ENCODE data around the gene RPL3. TPM values are rescaled to one million over a fixed set of nuclear protein-coding genes. Genes with fewer than 3 reads are reported as not detected.
A peak's percentile ranks its signal among the peaks of the same experiment; 100 is the strongest.
"Not testable (repeated sequence)": the region's sequence is repeated elsewhere in the genome, so short reads cannot be mapped to it uniquely, and the experiment has no call there.

Gene RPL3
- total and polyA plus RNA-seq, 9 donors, result 1,838 to 3,798 (median 3,309) TPM

DNA sequence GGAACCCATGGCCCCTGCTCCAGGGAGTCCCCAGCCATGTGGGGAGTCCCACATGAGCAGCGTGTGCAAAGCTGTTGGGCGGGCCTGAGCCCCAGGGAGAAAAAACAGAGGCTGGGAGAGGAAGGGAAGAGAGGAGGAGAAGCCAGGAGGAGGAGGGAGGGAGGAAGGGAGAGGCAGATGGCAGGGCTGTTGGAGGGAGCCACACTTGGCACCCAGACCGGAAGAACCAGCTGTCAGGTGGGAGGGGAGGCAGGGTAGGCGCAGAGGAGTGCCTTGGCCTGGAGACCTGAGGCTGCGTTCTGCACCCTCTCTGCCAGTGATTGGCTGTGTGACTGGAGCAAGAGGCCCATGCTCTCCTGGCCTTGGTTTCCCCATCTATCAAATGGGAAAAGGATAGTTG, 37.0 kb upstream of the RPL3 start:
- 68% methylated on average over 3 of the region's 5 CpGs for WGBS (ENCODE audit: insufficient coverage)
- peaks cover 9% of the 10 kb centered on the region for H3K4me1 ChIP-seq (ENCODE audit: control insufficient read depth, insufficient read depth, low read length)
- peaks cover 5% of the 10 kb centered on the region for H3K36me3 ChIP-seq (ENCODE audit: control insufficient read depth, insufficient read depth, low read length)
- H3K9me3 ChIP-seq (replicated peaks; ENCODE audit: control insufficient read depth, low read depth, low read length), result no peaks in the 10 kb centered on the region
- DNase-seq, result peak; percentile 57
- no peak overlapping the region for H3K4me3 ChIP-seq (ENCODE audit: low read length)
- H3K27ac ChIP-seq (ENCODE audit: low read length), result no peak overlapping the region
- H3K27me3 ChIP-seq (ENCODE audit: control insufficient read depth, insufficient read depth, low read length), result no peaks in the 10 kb centered on the region

DNA sequence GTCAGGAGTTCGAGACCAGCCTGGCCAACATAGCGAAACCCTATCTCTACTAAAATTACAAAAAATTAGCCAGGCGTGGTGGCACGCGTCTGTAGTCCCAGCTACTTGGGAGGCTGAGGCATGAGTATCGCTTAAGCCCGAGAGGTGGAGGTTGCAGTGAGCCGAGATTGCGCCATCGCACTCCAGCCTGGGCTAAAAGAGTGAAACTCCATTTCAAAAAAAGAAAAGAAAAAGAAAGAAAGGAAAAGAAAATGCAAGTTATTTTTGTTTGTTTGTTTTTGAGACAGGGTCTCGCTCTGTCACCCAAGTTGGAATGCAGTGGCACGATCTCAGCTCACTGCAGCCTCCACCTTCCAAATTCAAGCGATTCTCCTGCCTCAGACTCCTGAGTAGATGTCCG, 36.4 kb upstream of the RPL3 start:
- DNase-seq; H3K9me3 ChIP-seq (replicated peaks; ENCODE audit: control insufficient read depth, low read depth, low read length); H3K4me3 ChIP-seq (ENCODE audit: low read length); H3K27me3 ChIP-seq (ENCODE audit: control insufficient read depth, insufficient read depth, low read length); H3K27ac ChIP-seq (ENCODE audit: low read length); H3K36me3 ChIP-seq (ENCODE audit: control insufficient read depth, insufficient read depth, low read length): not testable (repeated sequence)
- H3K4me1 ChIP-seq (ENCODE audit: control insufficient read depth, insufficient read depth, low read length), result peaks cover 16% of the 10 kb centered on the region
- 92% methylated on average over 5 of the region's 14 CpGs for WGBS (ENCODE audit: insufficient coverage)

- no peak for DNase-seq
- WGBS (ENCODE audit: insufficient coverage), result 84% methylated on average over 5 of the region's 12 CpGs
- no peak overlapping the region for H3K27ac ChIP-seq (ENCODE audit: low read length)
Observed at GRCh38 chr22:39355080-39355479, 35.7 kb upstream of the RPL3 start.

DNA sequence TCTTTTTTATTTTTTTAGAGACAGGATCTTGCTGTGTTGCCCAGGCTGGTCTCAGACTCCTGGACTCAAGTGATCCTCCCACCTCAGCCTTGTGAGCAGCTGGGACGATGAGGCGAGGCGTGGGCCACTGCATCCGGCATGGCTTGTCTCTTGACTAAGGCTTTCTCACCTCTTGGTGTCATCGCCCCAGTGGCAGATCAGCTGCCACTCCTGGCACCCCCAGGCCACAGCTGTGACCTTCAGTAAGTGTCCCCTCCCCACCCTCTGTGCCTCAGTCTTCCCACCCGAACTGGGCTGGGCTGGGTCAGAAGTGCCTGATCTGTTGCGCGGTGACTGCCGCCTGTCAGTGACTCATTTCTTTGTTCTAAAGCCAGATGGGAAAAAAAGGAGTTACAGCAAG, 33.9 kb upstream of the RPL3 start:
- H3K4me1 ChIP-seq (ENCODE audit: control insufficient read depth, insufficient read depth, low read length), result peaks cover 29% of the 10 kb centered on the region
- DNase-seq, result no peak
- no peak overlapping the region for H3K4me3 ChIP-seq (ENCODE audit: low read length)
- H3K27ac ChIP-seq (ENCODE audit: low read length), result no peak overlapping the region
- 74% methylated on average over 5 of the region's 9 CpGs for WGBS (ENCODE audit: insufficient coverage)
- no peaks in the 10 kb centered on the region for H3K27me3 ChIP-seq (ENCODE audit: control insufficient read depth, insufficient read depth, low read length)
- no peaks in the 10 kb centered on the region for H3K9me3 ChIP-seq (replicated peaks; ENCODE audit: control insufficient read depth, low read depth, low read length)
- H3K36me3 ChIP-seq (ENCODE audit: control insufficient read depth, insufficient read depth, low read length), result no peaks in the 10 kb centered on the region

More at GRCh38 chr22:39355080-39355479, 35.7 kb upstream of the RPL3 start:
- H3K27me3 ChIP-seq (ENCODE audit: control insufficient read depth, insufficient read depth, low read length), result no peaks in the 10 kb centered on the region
- H3K4me1 ChIP-seq (ENCODE audit: control insufficient read depth, insufficient read depth, low read length), result peaks cover 22% of the 10 kb centered on the region
- H3K4me3 ChIP-seq (ENCODE audit: low read length), result no peak overlapping the region
- H3K9me3 ChIP-seq (replicated peaks; ENCODE audit: control insufficient read depth, low read depth, low read length), result no peaks in the 10 kb centered on the region
- H3K36me3 ChIP-seq (ENCODE audit: control insufficient read depth, insufficient read depth, low read length), result peaks cover 5% of the 10 kb centered on the region

- Histone ChIP-seq H3K9me3 (replicated peaks; ENCODE audit: control insufficient read depth, low read depth, low read length) (no peaks in the 10 kb centered on the region), H3K4me3 (ENCODE audit: low read length) (no peak overlapping the region), H3K27ac (ENCODE audit: low read length) (no peak overlapping the region), H3K27me3 (ENCODE audit: control insufficient read depth, insufficient read depth, low read length) (no peaks in the 10 kb centered on the region), H3K36me3 (ENCODE audit: control insufficient read depth, insufficient read depth, low read length) (no peaks in the 10 kb centered on the region), H3K4me1 (ENCODE audit: control insufficient read depth, insufficient read depth, low read length) (peaks cover 29% of the 10 kb centered on the region)
- WGBS (ENCODE audit: insufficient coverage), result 69% methylated on average over 6 of the region's 7 CpGs
- no peak for DNase-seq
Observed at GRCh38 chr22:39352306-39352891, 33.0 kb upstream of the RPL3 start.

DNA sequence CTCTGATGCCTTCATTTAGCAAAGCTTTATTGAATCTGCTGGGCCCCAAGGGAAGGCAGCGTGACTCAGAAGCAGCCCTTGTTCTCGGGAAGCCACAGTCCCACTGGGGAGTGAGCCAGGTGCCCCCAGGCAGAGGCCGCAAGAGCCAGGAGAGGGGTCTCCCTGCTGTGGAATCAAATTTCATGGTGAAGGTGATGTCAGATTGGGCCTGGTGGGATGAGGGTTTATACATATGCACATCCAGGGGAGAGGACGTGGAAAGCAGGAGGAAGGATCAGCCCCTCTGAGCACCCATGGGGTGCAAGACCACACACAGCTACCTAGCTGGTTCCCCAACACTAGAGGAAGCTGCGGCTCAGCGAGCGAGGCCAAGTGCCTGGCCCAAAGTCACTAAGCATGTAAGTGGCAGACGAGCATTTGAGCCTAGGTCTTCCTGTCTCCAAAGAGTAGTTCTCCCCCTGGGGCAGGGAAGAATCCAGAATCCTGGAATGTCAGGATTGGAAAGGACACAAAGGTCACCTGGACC, 32.3 kb upstream of the RPL3 start:
- H3K9me3 ChIP-seq (replicated peaks; ENCODE audit: control insufficient read depth, low read depth, low read length), result no peaks in the 10 kb centered on the region
- H3K27me3 ChIP-seq (ENCODE audit: control insufficient read depth, insufficient read depth, low read length), result no peaks in the 10 kb centered on the region
- no peaks in the 10 kb centered on the region for H3K36me3 ChIP-seq (ENCODE audit: control insufficient read depth, insufficient read depth, low read length)
- peaks cover 29% of the 10 kb centered on the region for H3K4me1 ChIP-seq (ENCODE audit: control insufficient read depth, insufficient read depth, low read length)
- no peak overlapping the region for H3K27ac ChIP-seq (ENCODE audit: low read length)
- H3K4me3 ChIP-seq (ENCODE audit: low read length), result no peak overlapping the region
- DNase-seq, result no peak
- 38% methylated on average over 8 of the region's 8 CpGs for WGBS (ENCODE audit: insufficient coverage)

DNA sequence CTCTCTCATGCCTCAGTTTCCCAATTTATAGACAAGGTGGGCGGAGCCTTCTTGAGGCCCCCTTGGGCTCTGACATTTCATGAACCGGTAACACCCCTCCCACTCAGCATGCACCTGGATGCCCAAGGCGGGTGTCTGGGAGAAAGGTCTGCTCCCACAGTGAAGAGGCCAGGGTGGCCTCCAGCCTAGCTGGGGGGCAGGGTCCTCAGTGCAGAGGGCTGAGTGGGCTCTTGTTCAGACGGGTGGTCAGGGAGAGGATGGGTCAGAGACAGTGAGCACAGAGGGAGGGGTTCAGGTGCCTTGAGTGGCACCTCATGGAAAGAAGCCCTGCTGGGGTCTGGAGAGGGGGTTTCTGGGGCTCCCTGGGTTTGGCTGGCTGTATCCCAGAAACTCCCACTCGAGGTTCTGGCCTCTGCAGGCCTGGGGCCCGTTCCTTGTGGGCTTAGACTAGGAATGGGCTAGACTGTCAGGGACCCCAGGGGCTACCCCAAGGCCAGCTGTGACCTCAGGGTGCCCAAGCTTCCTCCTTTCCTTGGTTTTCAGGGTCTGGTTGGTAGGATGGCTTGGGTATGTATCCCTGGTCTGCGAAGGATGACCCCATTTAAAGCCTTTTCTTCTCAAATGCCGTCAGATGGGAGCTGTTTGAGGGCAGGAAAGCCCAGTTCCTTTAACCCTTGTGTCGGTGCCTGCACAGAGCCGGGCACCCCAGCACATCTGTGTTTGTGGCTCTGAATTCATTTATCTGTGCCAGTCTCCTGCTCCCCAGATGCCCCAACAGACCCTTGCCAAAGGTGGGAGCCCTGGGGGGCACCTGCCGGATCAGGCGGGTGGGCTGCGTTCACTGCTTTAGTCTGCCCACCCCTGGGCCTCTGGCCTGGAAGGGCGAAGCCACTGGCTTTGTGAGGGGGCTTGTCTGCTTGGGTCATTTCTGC, 31.6 kb upstream of the RPL3 start:
- Histone ChIP-seq H3K27me3 (ENCODE audit: control insufficient read depth, insufficient read depth, low read length) (no peaks in the 10 kb centered on the region), H3K27ac (ENCODE audit: low read length) (peak overlapping the region; percentile 29), H3K9me3 (replicated peaks; ENCODE audit: control insufficient read depth, low read depth, low read length) (no peaks in the 10 kb centered on the region), H3K4me3 (ENCODE audit: low read length) (peak overlapping the region; percentile 74), H3K4me1 (ENCODE audit: control insufficient read depth, insufficient read depth, low read length) (peaks cover 26% of the 10 kb centered on the region), H3K36me3 (ENCODE audit: control insufficient read depth, insufficient read depth, low read length) (no peaks in the 10 kb centered on the region)
- 44% methylated on average over 6 of the region's 14 CpGs for WGBS (ENCODE audit: insufficient coverage)
- no peak for DNase-seq

DNA sequence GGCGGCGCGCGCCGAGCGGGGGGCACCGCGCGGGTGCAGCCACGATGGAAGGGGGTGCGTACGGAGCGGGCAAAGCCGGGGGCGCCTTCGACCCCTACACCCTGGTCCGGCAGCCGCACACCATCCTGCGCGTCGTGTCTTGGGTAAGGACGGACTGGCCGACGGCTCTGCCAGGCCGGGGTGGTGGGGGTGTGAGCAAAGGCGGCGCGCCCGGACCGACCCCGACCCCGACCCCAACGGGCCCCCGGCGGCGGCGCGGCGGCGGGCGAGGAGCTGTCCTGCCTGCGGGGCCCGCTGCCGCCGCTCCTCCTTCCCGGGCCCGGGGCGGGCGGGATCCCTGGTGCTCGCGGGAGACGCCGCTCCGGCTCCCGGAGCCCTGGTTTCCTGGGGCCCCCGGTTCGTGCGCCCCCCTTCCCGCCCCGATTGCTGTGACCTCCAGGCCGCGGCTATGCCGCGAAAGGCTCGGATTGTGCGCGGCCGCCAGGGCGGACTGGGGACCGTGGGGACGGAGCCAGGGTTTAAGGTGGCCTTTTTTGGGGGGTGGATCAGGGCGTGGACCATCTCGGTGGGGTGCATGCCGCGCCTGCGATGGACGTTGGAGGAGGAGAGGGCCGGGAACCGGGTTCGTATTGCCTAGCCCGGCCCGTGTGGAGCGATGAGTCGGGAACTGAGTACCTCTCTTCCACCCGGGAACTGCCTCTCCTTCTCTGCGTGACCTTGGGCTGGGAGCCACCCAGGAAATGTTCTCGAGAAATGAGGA, 30.7 kb upstream of the RPL3 start, which contains the start of gene SYNGR1:
SYNGR1 (plus strand) TSS at position 25 of the 760 bp plus-strand sequence; CDS start at position 45, 20 bp downstream.
- Histone ChIP-seq H3K36me3 (ENCODE audit: control insufficient read depth, insufficient read depth, low read length) (no peaks in the 10 kb centered on the region), H3K9me3 (replicated peaks; ENCODE audit: control insufficient read depth, low read depth, low read length) (no peaks in the 10 kb centered on the region), H3K27me3 (ENCODE audit: control insufficient read depth, insufficient read depth, low read length) (no peaks in the 10 kb centered on the region), H3K4me3 (ENCODE audit: low read length) (peak within 1 kb of the TSS; percentile 74), H3K4me1 (ENCODE audit: control insufficient read depth, insufficient read depth, low read length) (peaks cover 26% of the 10 kb centered on the region), H3K27ac (ENCODE audit: low read length) (peak within 1 kb of the TSS; percentile 62)
- DNase-seq, result peak; percentile 35
- WGBS (ENCODE audit: insufficient coverage), result under 1% methylated on average over 83 of the region's 87 CpGs

- H3K4me1 ChIP-seq (ENCODE audit: control insufficient read depth, insufficient read depth, low read length), result peaks cover 26% of the 10 kb centered on the region
- H3K27me3 ChIP-seq (ENCODE audit: control insufficient read depth, insufficient read depth, low read length), result no peaks in the 10 kb centered on the region
- WGBS (ENCODE audit: insufficient coverage), result under 1% methylated on average over 56 of the region's 57 CpGs
- H3K4me3 ChIP-seq (ENCODE audit: low read length), result peak overlapping the region; percentile 74
- peak overlapping the region; percentile 62 for H3K27ac ChIP-seq (ENCODE audit: low read length)
- H3K9me3 ChIP-seq (replicated peaks; ENCODE audit: control insufficient read depth, low read depth, low read length), result no peaks in the 10 kb centered on the region
- DNase-seq, result peak; percentile 80
- no peaks in the 10 kb centered on the region for H3K36me3 ChIP-seq (ENCODE audit: control insufficient read depth, insufficient read depth, low read length)
Observed at GRCh38 chr22:39349506-39349966, 30.1 kb upstream of the RPL3 start.

Data from muscle of leg (tissue), 11 donors.